Keratinocyte (primary cell): ENCODE data around the gene PPP2R5C. TPM values are rescaled to one million over a fixed set of nuclear protein-coding genes. Genes with fewer than 3 reads are reported as not detected.

Experiments
- DNase-seq: peaks from one replicate; pipeline ENCODE4 v3.0.0-alpha.2; 2011; ENCODE audit warnings: low read depth, missing footprints, low spot score
- FAIRE-seq: peaks from 2 replicates; lab custom pipeline; 2011; peaks lifted over from hg19 to GRCh38; lab: Jason Lieb, UNC
- H2AFZ ChIP-seq: 2 replicates; pipeline ENCODE4 v1.6.0; 2012; ENCODE audit warnings: low read length, control low read depth, inconsistent platforms; ENCODE audit not compliant: control insufficient read depth
- H3K27ac ChIP-seq: 2 replicates; pipeline ENCODE4 v1.5.1; 2011; ENCODE audit warnings: low read length; ENCODE audit not compliant: control insufficient read depth, insufficient read depth
- H3K27me3 ChIP-seq: 3 replicates; pipeline ENCODE4 v1.6.0; 2011; ENCODE audit warnings: low read length; ENCODE audit not compliant: control insufficient read depth, insufficient read depth; ENCODE audit errors: extremely low read depth
- H3K36me3 ChIP-seq, 2 experiments: 2 replicates in 1 of 2; 3 replicates in 1 of 2; pipeline ENCODE4 v1.5.1; 2011; ENCODE audit warnings: low read length in 2 of 2, mild to moderate bottlenecking in 1 of 2; ENCODE audit not compliant: control insufficient read depth in 2 of 2, insufficient read depth in 2 of 2; ENCODE audit errors: extremely low read depth in 1 of 2
- H3K4me1 ChIP-seq: 3 replicates; pipeline ENCODE4 v1.5.1; 2011; ENCODE audit warnings: low read length; ENCODE audit not compliant: control insufficient read depth, insufficient read depth; ENCODE audit errors: extremely low read depth
- H3K4me2 ChIP-seq: 3 replicates; pipeline ENCODE4 v1.6.0; 2011; ENCODE audit warnings: low read depth, low read length; ENCODE audit not compliant: control insufficient read depth, insufficient read depth; ENCODE audit errors: extremely low read depth
- H3K4me3 ChIP-seq, 3 experiments: fragments of 200-600 bp in 1 of 3; sonication (generic) in 1 of 3; 2 replicates in 2 of 3; 3 replicates in 1 of 3; pipeline ENCODE4 v1.5.1; 2011 to 2016; ENCODE audit warnings: low read length in 3 of 3, mild to moderate bottlenecking in 3 of 3, control low read depth in 2 of 3, inconsistent platforms in 1 of 3, low read depth in 1 of 3, mixed read lengths in 1 of 3, mixed run types in 1 of 3, moderate library complexity in 1 of 3; ENCODE audit not compliant: control insufficient read depth in 2 of 3, insufficient read depth in 2 of 3; ENCODE audit errors: extremely low read depth in 1 of 3
- H3K79me2 ChIP-seq: 2 replicates; pipeline ENCODE4 v1.6.0; 2012; ENCODE audit warnings: low read length; ENCODE audit not compliant: control insufficient read depth, insufficient read depth
- H3K9ac ChIP-seq: 3 replicates; pipeline ENCODE4 v1.6.0; 2011; ENCODE audit warnings: low read length; ENCODE audit not compliant: control insufficient read depth, insufficient read depth; ENCODE audit errors: extremely low read depth
- H3K9me1 ChIP-seq: 3 replicates; pipeline ENCODE4 v1.6.0; 2011; ENCODE audit warnings: low read length; ENCODE audit not compliant: control insufficient read depth, insufficient read depth; ENCODE audit errors: extremely low read depth
- H3K9me3 ChIP-seq: 2 replicates; pipeline ENCODE4 v1.5.1; 2012; ENCODE audit warnings: low read depth, low read length; ENCODE audit not compliant: control insufficient read depth
- H4K20me1 ChIP-seq: 3 replicates; pipeline ENCODE4 v1.6.0; 2011; ENCODE audit warnings: low read length; ENCODE audit not compliant: control insufficient read depth, insufficient read depth; ENCODE audit errors: extremely low read depth
- CTCF ChIP-seq, 3 experiments: IDR thresholded peaks in 1 of 3; conservative IDR thresholded peaks in 1 of 3; optimal IDR thresholded peaks in 1 of 3; 2 replicates in 2 of 3; 3 replicates in 1 of 3; pipeline versions ENCODE3 to v1.5.1; 2011; ENCODE audit warnings: low read length in 3 of 3, mild to moderate bottlenecking in 3 of 3, moderate library complexity in 2 of 3, control low read depth in 1 of 3, inconsistent platforms in 1 of 3; ENCODE audit not compliant: insufficient read depth in 2 of 3; ENCODE audit errors: extremely low read depth in 1 of 3
- EZH2 ChIP-seq: IDR thresholded peaks from one replicate; pipeline ENCODE4 v1.6.1; 2012; ENCODE audit warnings: inconsistent platforms, mild to moderate bottlenecking, low read length, moderate library complexity
- dilution Hi-C: fragments of 300-500 bp; cut with MboI; formaldehyde crosslinking; loops from one replicate; pipeline ENCODE4 v1.7.0; 2020; ENCODE audit warnings: low sequenced_read_pairs; ENCODE audit not compliant: extremely low pct_ligation_motif_present
- polyA plus RNA-seq, 5 experiments: library from polyadenylated mRNA; depleted of rRNA in 3 of 5; stranded (reverse) in 3 of 5; stranded (forward) in 1 of 5; unstranded in 1 of 5; fragments of >200 nt; gene quantifications; 1 replicate in 1 of 5; 2 replicates in 3 of 5; 3 replicates in 1 of 5; pipeline versions ENCODE4 v1.2.1 to v1.2.3, GENCODE V29; 2011 to 2012; ENCODE audit warnings: missing spikeins in 2 of 5, low read depth in 1 of 5, low replicate concordance in 1 of 5

Gene PPP2R5C
- polyA plus RNA-seq, 1 donor (not counting 4 experiments of a cell fraction or from before 2014, with no cell fraction given), result 105 TPM

GRCh38 chr14:101867854-101868253, 106.3 kb downstream of the PPP2R5C start:
- H3K27ac ChIP-seq, result no peak overlapping the region
- no peak for FAIRE-seq
- peaks cover 28% of the 10 kb centered on the region for H3K79me2 ChIP-seq
- H3K9me3 ChIP-seq, result no peaks in the 10 kb centered on the region
- peaks cover 0 to 5% of the 10 kb centered on the region in 2 experiments for H3K36me3 ChIP-seq
- H3K4me2 ChIP-seq, result no peak overlapping the region
- no peak overlapping the region for H3K4me3 ChIP-seq
- no peaks in the 10 kb centered on the region for H3K9me1 ChIP-seq
- no peak overlapping the region for H2AFZ ChIP-seq
- dilution Hi-C loops, result no loop called here
- no peaks in the 10 kb centered on the region for H3K27me3 ChIP-seq
- no peaks in the 10 kb centered on the region for H3K4me1 ChIP-seq
- TF ChIP-seq CTCF (optimal IDR thresholded peaks at IDR 0.05 in 1 of 3, IDR thresholded peaks at IDR 0.05 in 1 of 3, conservative IDR thresholded peaks at IDR 0.05 in 1 of 3; ENCODE audit: extremely low read depth in 1 of 3, insufficient read depth in 2 of 3, low read length in 3 of 3) (no peak), EZH2 (no peak)
- no peak for DNase-seq
- no peak overlapping the region for H3K9ac ChIP-seq
- H4K20me1 ChIP-seq, result peaks cover 2% of the 10 kb centered on the region

- DNase-seq (no peak), FAIRE-seq (no peak)
- peaks cover 2% of the 10 kb centered on the region for H4K20me1 ChIP-seq
- no peak overlapping the region for H3K9ac ChIP-seq
- H3K9me3 ChIP-seq, result no peaks in the 10 kb centered on the region
- no peaks in the 10 kb centered on the region for H3K27me3 ChIP-seq
- no peaks in the 10 kb centered on the region for H3K4me1 ChIP-seq
- no peaks in the 10 kb centered on the region for H3K9me1 ChIP-seq
- H3K4me3 ChIP-seq, result no peak overlapping the region
- TF ChIP-seq EZH2 (no peak), CTCF (optimal IDR thresholded peaks at IDR 0.05 in 1 of 3, IDR thresholded peaks at IDR 0.05 in 1 of 3, conservative IDR thresholded peaks at IDR 0.05 in 1 of 3; ENCODE audit: extremely low read depth in 1 of 3, insufficient read depth in 2 of 3, low read length in 3 of 3) (no peak)
- peaks cover 0 to 5% of the 10 kb centered on the region in 2 experiments for H3K36me3 ChIP-seq
- no peak overlapping the region for H3K4me2 ChIP-seq
- H2AFZ ChIP-seq, result no peak overlapping the region
- H3K79me2 ChIP-seq, result peaks cover 29% of the 10 kb centered on the region
- no peak overlapping the region for H3K27ac ChIP-seq
- dilution Hi-C loops, result no loop called here
These were observed 107.7 kb downstream of the PPP2R5C start for GRCh38 chr14:101869217-101869616.
